WTC11 (cell line): ENCODE results near the gene CHMP1A. TPM values are rescaled to one million over a fixed set of nuclear protein-coding genes. Genes with fewer than 3 reads are reported as not detected.

Experiments used
- CREM ChIP-seq: sonication (generic); formaldehyde crosslinking; IDR thresholded peaks from 2 replicates; pipeline ENCODE4 v1.8.1; 2022; ENCODE audit warnings: mild to moderate bottlenecking, missing genetic modification reagents, moderate library complexity
- ELF4 ChIP-seq: sonication (generic); formaldehyde crosslinking; IDR thresholded peaks from 2 replicates; pipeline ENCODE4 v1.8.1; 2022; ENCODE audit warnings: low read depth, mild to moderate bottlenecking, moderate library complexity, missing genetic modification reagents
- ESRRA ChIP-seq: sonication (generic); formaldehyde crosslinking; IDR thresholded peaks from 2 replicates; pipeline ENCODE4 v1.8.1; 2022; ENCODE audit warnings: mild to moderate bottlenecking, missing genetic modification reagents, borderline replicate concordance
- ETV6 ChIP-seq: sonication (generic); formaldehyde crosslinking; IDR thresholded peaks from 2 replicates; pipeline ENCODE4 v1.8.1; 2022; ENCODE audit warnings: mild to moderate bottlenecking, missing genetic modification reagents
- FOXK1 ChIP-seq: sonication (generic); formaldehyde crosslinking; IDR thresholded peaks from 2 replicates; pipeline ENCODE4 v1.8.0; 2022; ENCODE audit warnings: mild to moderate bottlenecking, moderate library complexity, missing genetic modification reagents
- FOXP1 ChIP-seq: sonication (generic); formaldehyde crosslinking; IDR thresholded peaks from 2 replicates; pipeline ENCODE4 v1.8.0; 2022; ENCODE audit warnings: missing genetic modification reagents, mild to moderate bottlenecking, moderate library complexity, borderline replicate concordance
- FOXP4 ChIP-seq: sonication (generic); formaldehyde crosslinking; IDR thresholded peaks from 2 replicates; pipeline ENCODE4 v1.8.0; 2022; ENCODE audit warnings: mild to moderate bottlenecking, missing genetic modification reagents
- HMGA2 ChIP-seq: fragments of 250-450 bp; sonication (Bioruptor Pico); IDR thresholded peaks from 2 replicates; pipeline ENCODE4 v1.4.0; 2021; ENCODE audit warnings: mild to moderate bottlenecking, moderate library complexity
- IRF1 ChIP-seq: sonication (generic); formaldehyde crosslinking; IDR thresholded peaks from 2 replicates; pipeline ENCODE4 v1.8.0; 2023; ENCODE audit warnings: missing genetic modification reagents
- JUN ChIP-seq: sonication (generic); formaldehyde crosslinking; IDR thresholded peaks from 2 replicates; pipeline ENCODE4 v1.8.0; 2023; ENCODE audit warnings: mild to moderate bottlenecking, missing genetic modification reagents
- KAT7 ChIP-seq: sonication (generic); formaldehyde crosslinking; IDR thresholded peaks from 2 replicates; pipeline ENCODE4 v1.8.1; 2023; ENCODE audit warnings: missing genetic modification reagents, mild to moderate bottlenecking, borderline replicate concordance
- MAX ChIP-seq: sonication (generic); formaldehyde crosslinking; IDR thresholded peaks from 2 replicates; pipeline ENCODE4 v1.8.0; 2022; ENCODE audit warnings: mild to moderate bottlenecking, missing genetic modification reagents
- MYBL2 ChIP-seq: sonication (generic); formaldehyde crosslinking; IDR thresholded peaks from 2 replicates; pipeline ENCODE4 v1.8.1; 2023; ENCODE audit warnings: mild to moderate bottlenecking, moderate library complexity, missing genetic modification reagents
- NFE2L1 ChIP-seq: sonication (generic); formaldehyde crosslinking; IDR thresholded peaks from 2 replicates; pipeline ENCODE4 v1.8.1; 2023; ENCODE audit warnings: missing genetic modification reagents
- NFYB ChIP-seq: sonication (generic); formaldehyde crosslinking; conservative IDR thresholded peaks from 2 replicates; pipeline ENCODE4 v1.8.0; 2022; ENCODE audit warnings: low read depth, missing genetic modification reagents
- RELA ChIP-seq: sonication (generic); formaldehyde crosslinking; IDR thresholded peaks from 2 replicates; pipeline ENCODE4 v1.8.1; 2022; ENCODE audit warnings: missing genetic modification reagents, mild to moderate bottlenecking, borderline replicate concordance
- SMAD3 ChIP-seq: sonication (generic); formaldehyde crosslinking; IDR thresholded peaks from 2 replicates; pipeline ENCODE4 v1.8.0; 2022; ENCODE audit warnings: missing genetic modification reagents, mild to moderate bottlenecking, borderline replicate concordance
- SMAD4 ChIP-seq: sonication (generic); formaldehyde crosslinking; IDR thresholded peaks from 2 replicates; pipeline ENCODE4 v1.8.0; 2022; ENCODE audit warnings: mild to moderate bottlenecking, missing genetic modification reagents
- SP1 ChIP-seq: sonication (generic); formaldehyde crosslinking; conservative IDR thresholded peaks from 2 replicates; pipeline ENCODE4 v1.8.1; 2022; ENCODE audit warnings: missing genetic modification reagents
- TP53 ChIP-seq: sonication (generic); formaldehyde crosslinking; IDR thresholded peaks from 2 replicates; pipeline ENCODE4 v1.8.1; 2023; ENCODE audit warnings: mild to moderate bottlenecking, missing genetic modification reagents
- ZBTB21 ChIP-seq: sonication (generic); formaldehyde crosslinking; IDR thresholded peaks from 2 replicates; pipeline ENCODE4 v1.8.1; 2023; ENCODE audit warnings: mild to moderate bottlenecking, missing genetic modification reagents, borderline replicate concordance
- ZNF232 ChIP-seq: sonication (generic); formaldehyde crosslinking; IDR thresholded peaks from 2 replicates; pipeline ENCODE4 v1.8.0; 2022; ENCODE audit warnings: mild to moderate bottlenecking, missing genetic modification reagents
- ZNF263 ChIP-seq: sonication (generic); formaldehyde crosslinking; IDR thresholded peaks from 2 replicates; pipeline ENCODE4 v1.8.1; 2022; ENCODE audit warnings: low read depth, mild to moderate bottlenecking, moderate library complexity, missing genetic modification reagents
- ZNF396 ChIP-seq: fragments of 250-450 bp; sonication (Bioruptor Pico); IDR thresholded peaks from 2 replicates; pipeline ENCODE4 v1.8.0; 2021; ENCODE audit warnings: mild to moderate bottlenecking, moderate library complexity, borderline replicate concordance
- ZNF671 ChIP-seq: fragments of 250-450 bp; sonication (Bioruptor Pico); IDR thresholded peaks from 2 replicates; pipeline ENCODE4 v1.8.0; 2021; ENCODE audit warnings: mild to moderate bottlenecking
- total RNA-seq: library from RNA; stranded (reverse); gene quantifications from 3 replicates; pipeline ENCODE4 v1.2.3, GENCODE V29; 2021
- TF ChIP-seq, protein P1 (sequence below): sonication (generic); formaldehyde crosslinking; IDR thresholded peaks from 2 replicates; pipeline ENCODE4 v1.8.1; 2023; ENCODE audit warnings: mild to moderate bottlenecking, missing genetic modification reagents, borderline replicate concordance
- TF ChIP-seq, protein P2 (sequence below): sonication (generic); formaldehyde crosslinking; IDR thresholded peaks from 2 replicates; pipeline ENCODE4 v1.8.1; 2022; ENCODE audit warnings: mild to moderate bottlenecking, missing genetic modification reagents, moderate library complexity, borderline replicate concordance
- TF ChIP-seq, protein P3 (sequence below): sonication (generic); formaldehyde crosslinking; IDR thresholded peaks from 2 replicates; pipeline ENCODE4 v1.8.0; 2022; ENCODE audit warnings: mild to moderate bottlenecking, missing genetic modification reagents

Gene CHMP1A
- total RNA-seq, 1 experiment from 2014 or later = 76.0 TPM

- TF ChIP-seq, protein P1, sequence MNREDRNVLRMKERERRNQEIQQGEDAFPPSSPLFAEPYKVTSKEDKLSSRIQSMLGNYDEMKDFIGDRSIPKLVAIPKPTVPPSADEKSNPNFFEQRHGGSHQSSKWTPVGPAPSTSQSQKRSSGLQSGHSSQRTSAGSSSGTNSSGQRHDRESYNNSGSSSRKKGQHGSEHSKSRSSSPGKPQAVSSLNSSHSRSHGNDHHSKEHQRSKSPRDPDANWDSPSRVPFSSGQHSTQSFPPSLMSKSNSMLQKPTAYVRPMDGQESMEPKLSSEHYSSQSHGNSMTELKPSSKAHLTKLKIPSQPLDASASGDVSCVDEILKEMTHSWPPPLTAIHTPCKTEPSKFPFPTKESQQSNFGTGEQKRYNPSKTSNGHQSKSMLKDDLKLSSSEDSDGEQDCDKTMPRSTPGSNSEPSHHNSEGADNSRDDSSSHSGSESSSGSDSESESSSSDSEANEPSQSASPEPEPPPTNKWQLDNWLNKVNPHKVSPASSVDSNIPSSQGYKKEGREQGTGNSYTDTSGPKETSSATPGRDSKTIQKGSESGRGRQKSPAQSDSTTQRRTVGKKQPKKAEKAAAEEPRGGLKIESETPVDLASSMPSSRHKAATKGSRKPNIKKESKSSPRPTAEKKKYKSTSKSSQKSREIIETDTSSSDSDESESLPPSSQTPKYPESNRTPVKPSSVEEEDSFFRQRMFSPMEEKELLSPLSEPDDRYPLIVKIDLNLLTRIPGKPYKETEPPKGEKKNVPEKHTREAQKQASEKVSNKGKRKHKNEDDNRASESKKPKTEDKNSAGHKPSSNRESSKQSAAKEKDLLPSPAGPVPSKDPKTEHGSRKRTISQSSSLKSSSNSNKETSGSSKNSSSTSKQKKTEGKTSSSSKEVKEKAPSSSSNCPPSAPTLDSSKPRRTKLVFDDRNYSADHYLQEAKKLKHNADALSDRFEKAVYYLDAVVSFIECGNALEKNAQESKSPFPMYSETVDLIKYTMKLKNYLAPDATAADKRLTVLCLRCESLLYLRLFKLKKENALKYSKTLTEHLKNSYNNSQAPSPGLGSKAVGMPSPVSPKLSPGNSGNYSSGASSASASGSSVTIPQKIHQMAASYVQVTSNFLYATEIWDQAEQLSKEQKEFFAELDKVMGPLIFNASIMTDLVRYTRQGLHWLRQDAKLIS (CRISPR knock-in tag) = 0 out of 2 replicates have a peak, but pooled peaks have one; percentile 64
- no peak; the same call in 1 of the 2 replicates for TF ChIP-seq RELA (CRISPR knock-in tag)
- TF ChIP-seq JUN (CRISPR knock-in tag) = no peak
- TF ChIP-seq ZNF232 (CRISPR knock-in tag) = peak; percentile 85; the same call in 1 of the 2 replicates
- peak; percentile 40; the same call in 1 of the 2 replicates for TF ChIP-seq NFE2L1 (CRISPR knock-in tag)
- TF ChIP-seq ETV6 (CRISPR knock-in tag) = peak; percentile 91
- peak; percentile 64 for TF ChIP-seq FOXK1 (CRISPR knock-in tag)
- 0 out of 2 replicates have a peak, but pooled peaks have one; percentile 36 for TF ChIP-seq TP53 (CRISPR knock-in tag)
- 0 out of 2 replicates have a peak, but pooled peaks have one; percentile 44 for TF ChIP-seq CREM (CRISPR knock-in tag)
- TF ChIP-seq SP1 (CRISPR knock-in tag) = peak; percentile 88
- peak; percentile 90 for TF ChIP-seq MAX (CRISPR knock-in tag)
- peak; percentile 76; the same call in 1 of the 2 replicates for TF ChIP-seq SMAD3 (CRISPR knock-in tag)
- TF ChIP-seq MYBL2 (CRISPR knock-in tag) = peak; percentile 91
- peak; percentile 24; the same call in 1 of the 2 replicates for TF ChIP-seq ELF4 (CRISPR knock-in tag)
- TF ChIP-seq KAT7 (CRISPR knock-in tag) = 0 out of 2 replicates have a peak, but pooled peaks have one; percentile 73
- TF ChIP-seq SMAD4 (CRISPR knock-in tag) = no peak
- TF ChIP-seq, protein P2, sequence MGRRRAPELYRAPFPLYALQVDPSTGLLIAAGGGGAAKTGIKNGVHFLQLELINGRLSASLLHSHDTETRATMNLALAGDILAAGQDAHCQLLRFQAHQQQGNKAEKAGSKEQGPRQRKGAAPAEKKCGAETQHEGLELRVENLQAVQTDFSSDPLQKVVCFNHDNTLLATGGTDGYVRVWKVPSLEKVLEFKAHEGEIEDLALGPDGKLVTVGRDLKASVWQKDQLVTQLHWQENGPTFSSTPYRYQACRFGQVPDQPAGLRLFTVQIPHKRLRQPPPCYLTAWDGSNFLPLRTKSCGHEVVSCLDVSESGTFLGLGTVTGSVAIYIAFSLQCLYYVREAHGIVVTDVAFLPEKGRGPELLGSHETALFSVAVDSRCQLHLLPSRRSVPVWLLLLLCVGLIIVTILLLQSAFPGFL (CRISPR knock-in tag) = no peak
- TF ChIP-seq ZBTB21 (CRISPR knock-in tag) = no peak
- TF ChIP-seq FOXP4 (CRISPR knock-in tag) = 0 out of 2 replicates have a peak, but pooled peaks have one; percentile 26
- no peak for TF ChIP-seq HMGA2 (CRISPR knock-in tag)
- TF ChIP-seq ZNF263 (CRISPR knock-in tag) = 0 out of 2 replicates have a peak, but pooled peaks have one; percentile 18
- TF ChIP-seq, protein P3, sequence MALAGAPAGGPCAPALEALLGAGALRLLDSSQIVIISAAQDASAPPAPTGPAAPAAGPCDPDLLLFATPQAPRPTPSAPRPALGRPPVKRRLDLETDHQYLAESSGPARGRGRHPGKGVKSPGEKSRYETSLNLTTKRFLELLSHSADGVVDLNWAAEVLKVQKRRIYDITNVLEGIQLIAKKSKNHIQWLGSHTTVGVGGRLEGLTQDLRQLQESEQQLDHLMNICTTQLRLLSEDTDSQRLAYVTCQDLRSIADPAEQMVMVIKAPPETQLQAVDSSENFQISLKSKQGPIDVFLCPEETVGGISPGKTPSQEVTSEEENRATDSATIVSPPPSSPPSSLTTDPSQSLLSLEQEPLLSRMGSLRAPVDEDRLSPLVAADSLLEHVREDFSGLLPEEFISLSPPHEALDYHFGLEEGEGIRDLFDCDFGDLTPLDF = peak; percentile 33; the same call in 1 of the 2 replicates
- TF ChIP-seq ZNF396 (CRISPR knock-in tag) = no peak
- peak; percentile 77; the same call in 1 of the 2 replicates for TF ChIP-seq IRF1 (CRISPR knock-in tag)
- peak; percentile 81; the same call in 1 of the 2 replicates for TF ChIP-seq ESRRA
- TF ChIP-seq ZNF671 (CRISPR knock-in tag) = no peak
- no peak for TF ChIP-seq NFYB (CRISPR knock-in tag)
- peak; percentile 77 for TF ChIP-seq FOXP1 (CRISPR knock-in tag)
Observed at GRCh38 chr16:89686520-89687091, 29.1 kb upstream of the CHMP1A start, which contains the start of gene CDK10 (continued).
